Measurements from ENCODE around the gene DYNC1I2. TPM values are rescaled to one million over a fixed set of nuclear protein-coding genes. Genes with fewer than 3 reads are reported as not detected.

Gene DYNC1I2
- 62.8 to 79.3 TPM (median 72.0 TPM) in 5 replicates for total RNA-seq (2022; extraction: Qiagen RNA extraction; ENCODE audit: low read depth)

DNA sequence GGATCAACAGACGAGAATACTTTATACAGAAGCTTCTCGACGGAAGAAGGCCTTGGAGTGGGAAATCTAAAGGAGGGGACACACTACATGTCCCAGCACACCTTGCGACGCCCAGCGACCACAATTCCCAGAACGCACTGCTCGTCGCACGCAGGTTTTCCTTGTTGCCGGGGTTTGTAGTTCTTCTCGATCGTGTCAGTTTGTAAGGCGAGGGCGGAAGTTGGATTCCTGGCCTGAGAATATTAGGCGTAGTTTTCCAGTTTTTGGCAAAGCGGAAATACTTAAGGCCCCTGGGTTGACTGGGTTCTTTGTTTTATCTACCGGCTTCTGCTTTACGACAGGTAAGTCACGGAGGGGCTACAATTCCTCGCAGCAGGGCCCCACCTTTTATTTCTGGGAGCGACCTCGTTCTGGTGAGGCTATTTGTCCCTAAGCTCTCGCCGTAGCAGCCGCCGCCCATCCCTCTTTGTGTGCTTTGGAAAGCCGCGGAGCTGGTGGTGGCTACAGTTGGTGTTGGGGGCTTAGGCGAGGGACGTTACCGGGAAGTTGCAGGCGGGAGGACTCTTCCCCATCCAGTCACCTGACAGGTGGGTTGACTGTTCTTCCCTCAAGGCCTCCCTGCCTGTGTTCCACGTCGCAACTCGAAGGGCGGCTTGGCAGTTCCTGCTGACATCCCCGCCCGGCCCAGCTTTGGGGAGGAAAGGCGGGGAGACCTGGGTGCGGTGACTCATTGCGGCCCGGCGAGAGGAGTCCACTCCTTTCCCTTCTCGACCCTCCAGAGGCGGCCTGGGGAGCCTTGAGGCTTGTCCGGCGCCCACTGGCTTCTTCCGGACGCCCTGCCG, at the start of gene DYNC1I2:
Gene DYNC1I2, plus strand, starts transcription at position 183 of the 842 bp plus-strand sequence. CDS start 2,687 bp downstream, outside the sequence.

Other genes starting within 250 kb of the DYNC1I2 start
- gene CYBRD1, start 165.0 kb upstream of the DYNC1I2 start, total RNA-seq (2022; extraction: Qiagen RNA extraction; ENCODE audit: low read depth), result 28.7 to 38.6 TPM (median 36.6 TPM) in 5 replicates
- 12.3 to 16.3 TPM (median 14.8 TPM) in 5 replicates for gene SLC25A12, start 206.8 kb downstream of the DYNC1I2 start, total RNA-seq (2022; extraction: Qiagen RNA extraction; ENCODE audit: low read depth)
- 70.1 to 88.9 TPM (median 78.8 TPM) in 5 replicates for gene HAT1, start 235.0 kb downstream of the DYNC1I2 start, total RNA-seq (2022; extraction: Qiagen RNA extraction; ENCODE audit: low read depth)